IMR-90 (cell line): ENCODE results near the gene SLC35E2B. TPM values are rescaled to one million over a fixed set of nuclear protein-coding genes. Genes with fewer than 3 reads are reported as not detected.
"Not testable (repeated sequence)": the region's sequence is repeated elsewhere in the genome, so short reads cannot be mapped to it uniquely, and the experiment has no call there.

Experiments
- ATAC-seq: fragments of 200-7000 bp; cut with Tn5 transposase; 2 replicates; pipeline ENCODE4 v1.9.1; 2020; ENCODE audit warnings: low read depth, mild to moderate bottlenecking, moderate library complexity
- BruUV-seq: library from RNA; stranded (reverse); fragments of 400-500 nt; replicated peaks from 2 replicates; lab custom pipeline; 2021; lab: Mats Ljungman, UMichigan
- CTCF ChIA-PET: fragments of 300-600 bp; formaldehyde crosslinking; extraction: SDS; loops from one replicate; lab custom pipeline; 2021; ENCODE audit warnings: antibody characterized with exemption; lab: Yijun Ruan, JAX
- POLR2A ChIA-PET: fragments of 300-600 bp; sonication (Branson Sonifier 250); formaldehyde crosslinking; loops from one replicate; lab custom pipeline; 2022; ENCODE audit warnings: antibody characterized with exemption; ENCODE audit not compliant: unreplicated experiment; lab: Charles Lee
- DNase-seq: peaks from one replicate; pipeline ENCODE4 v3.0.0; 2013
- H2AFZ ChIP-seq: replicated peaks from 2 replicates; pipeline ENCODE3; 2013; ENCODE audit warnings: low read length, mild to moderate bottlenecking; ENCODE audit not compliant: poor library complexity
- H2AK5ac ChIP-seq: 2 replicates; pipeline ENCODE4 v1.6.1; 2013; ENCODE audit warnings: low read depth, low read length, inconsistent platforms
- H2AK9ac ChIP-seq: replicated peaks from 2 replicates; pipeline ENCODE3; 2013; ENCODE audit warnings: mild to moderate bottlenecking, low read depth, low read length, moderate library complexity; ENCODE audit not compliant: poor library complexity
- H2BK120ac ChIP-seq: 2 replicates; pipeline ENCODE4 v1.6.1; 2013; ENCODE audit warnings: low read depth, low read length, inconsistent platforms
- H2BK15ac ChIP-seq: 3 replicates; pipeline ENCODE4 v1.6.1; 2013; ENCODE audit warnings: low read depth, low read length, inconsistent platforms
- H2BK20ac ChIP-seq: 2 replicates; pipeline ENCODE4 v1.6.1; 2013; ENCODE audit warnings: low read depth, mild to moderate bottlenecking, inconsistent platforms, low read length, moderate library complexity
- H2BK5ac ChIP-seq: 2 replicates; pipeline ENCODE4 v1.6.1; 2013; ENCODE audit warnings: mild to moderate bottlenecking, low read depth, low read length, inconsistent platforms; ENCODE audit not compliant: poor library complexity, severe bottlenecking
- H3K14ac ChIP-seq: replicated peaks from 2 replicates; pipeline ENCODE4 v1.6.1; 2013; ENCODE audit warnings: low read depth, low read length, inconsistent platforms
- H3K18ac ChIP-seq: 2 replicates; pipeline ENCODE4 v1.6.1; 2013; ENCODE audit warnings: low read depth, low read length, control low read depth
- H3K23ac ChIP-seq: 2 replicates; pipeline ENCODE4 v1.6.1; 2013; ENCODE audit warnings: low read depth, low read length, inconsistent platforms
- H3K27ac ChIP-seq: 2 replicates; pipeline ENCODE4 v1.5.1; 2013; ENCODE audit warnings: mild to moderate bottlenecking, control low read depth, low read length; ENCODE audit not compliant: insufficient read depth
- H3K27me3 ChIP-seq: 2 replicates; pipeline ENCODE4 v1.6.1; 2013; ENCODE audit warnings: low read length; ENCODE audit not compliant: control insufficient read depth, insufficient read depth
- H3K36me3 ChIP-seq: 2 replicates; pipeline ENCODE4 v1.6.1; 2013; ENCODE audit warnings: low read length, mixed read lengths; ENCODE audit not compliant: control insufficient read depth, insufficient read depth
- H3K4ac ChIP-seq: 2 replicates; pipeline ENCODE4 v1.6.1; 2013; ENCODE audit warnings: low read depth, low read length, inconsistent platforms
- H3K4me1 ChIP-seq: 2 replicates; pipeline ENCODE4 v1.6.1; 2013; ENCODE audit warnings: low read length, mixed read lengths; ENCODE audit not compliant: control insufficient read depth, insufficient read depth
- H3K4me2 ChIP-seq: 2 replicates; pipeline ENCODE4 v1.6.1; 2013; ENCODE audit warnings: low read depth, mild to moderate bottlenecking, control low read depth, low read length, moderate library complexity
- H3K4me3 ChIP-seq: 2 replicates; pipeline ENCODE4 v1.5.1; 2013; ENCODE audit warnings: low read depth, mild to moderate bottlenecking, control low read depth, low read length, moderate library complexity; ENCODE audit not compliant: insufficient read depth
- H3K56ac ChIP-seq: 2 replicates; pipeline ENCODE4 v1.6.1; 2013; ENCODE audit warnings: low read length, inconsistent platforms; ENCODE audit not compliant: insufficient read depth; ENCODE audit errors: extremely low read depth
- H3K79me1 ChIP-seq, 2 experiments: 2 replicates each; pipeline ENCODE4 v1.6.1; 2013; ENCODE audit warnings: low read length in 2 of 2, inconsistent platforms in 1 of 2, low read depth in 1 of 2
- H3K9ac ChIP-seq: 2 replicates; pipeline ENCODE4 v1.6.1; 2013; ENCODE audit warnings: low read depth, low read length, control low read depth
- H3K9me1 ChIP-seq: 2 replicates; pipeline ENCODE4 v1.6.1; 2013; ENCODE audit warnings: low read length, inconsistent platforms; ENCODE audit not compliant: insufficient read depth
- H3K9me3 ChIP-seq: 2 replicates; pipeline ENCODE4 v1.6.1; 2013; ENCODE audit warnings: low read length; ENCODE audit not compliant: control insufficient read depth, insufficient read depth
- H4K20me1 ChIP-seq: 2 replicates; pipeline ENCODE4 v1.6.1; 2013; ENCODE audit warnings: low read length, inconsistent platforms; ENCODE audit not compliant: insufficient read depth
- H4K5ac ChIP-seq: 2 replicates; pipeline ENCODE4 v1.6.1; 2013; ENCODE audit warnings: mild to moderate bottlenecking, low read depth, low read length, control low read depth
- H4K8ac ChIP-seq, 2 experiments: 2 replicates each; pipeline ENCODE4 v1.6.1; 2013; ENCODE audit warnings: low read depth in 2 of 2, low read length in 2 of 2, control low read depth in 1 of 2, inconsistent platforms in 1 of 2
- H4K91ac ChIP-seq: 2 replicates; pipeline ENCODE4 v1.6.1; 2013; ENCODE audit warnings: low read depth, low read length, inconsistent platforms; ENCODE audit not compliant: insufficient read depth
- CEBPB ChIP-seq: IDR thresholded peaks from 2 replicates; pipeline ENCODE4 v1.6.1; 2012; ENCODE audit warnings: low read depth, low read length, improper control_type of control experiment
- FOS ChIP-seq: fragments of 150-350 bp; IDR thresholded peaks from 2 replicates; pipeline ENCODE4 v1.6.1; 2016; ENCODE audit warnings: low read depth, low read length
- NFE2L2 ChIP-seq: fragments of 150-350 bp; IDR thresholded peaks from 2 replicates; pipeline ENCODE4 v1.6.1; 2016; ENCODE audit warnings: low read depth, mild to moderate bottlenecking, low read length
- WGBS, 2 experiments: methylation state at CpG; one replicate each; pipeline versions ENCODE4 v1.1.5 to v1.1.7; 2013; ENCODE audit warnings: missing lambda C conversion rate in 2 of 2; ENCODE audit not compliant: insufficient read length in 1 of 2; ENCODE audit errors: extremely low coverage in 2 of 2; 5-methylcytosine and 5-hydroxymethylcytosine counted together
- dilution Hi-C: fragments of 300-500 bp; cut with HindIII; formaldehyde crosslinking; loops from one replicate; pipeline ENCODE4 v1.14.3; 2018; ENCODE audit warnings: low sequenced_read_pairs; ENCODE audit not compliant: unreplicated experiment
- in situ Hi-C: fragments of 300-500 bp; cut with MboI; formaldehyde crosslinking; loops from 3 replicates; pipeline ENCODE4 v1.14.3; 2019; ENCODE audit warnings: low sequenced_read_pairs, inconsistent platforms, mixed read lengths
- intact Hi-C: fragments of 100-400 bp; cut with micrococcal nuclease; formaldehyde crosslinking; loops from 2 replicates; pipeline ENCODE4 v1.10.0; 2022
- polyA plus RNA-seq, 3 experiments: library from polyadenylated mRNA; depleted of rRNA; stranded (reverse); fragments of >200 nt; gene quantifications; 2 replicates each; pipeline ENCODE4 v1.2.3, GENCODE V29; 2012; ENCODE audit warnings: low replicate concordance in 1 of 3
- total RNA-seq: library from RNA; depleted of rRNA; stranded (reverse); fragments of >200 nt; gene quantifications from 2 replicates; pipeline ENCODE4 v1.2.3, GENCODE V29; 2012

The SLC35E2B gene
- total and polyA plus RNA-seq, 2 of the 4 experiments (the other 2 are of a cell fraction) = 14.9 to 30.2 TPM

- H2AK5ac ChIP-seq, H4K5ac ChIP-seq, POLR2A ChIA-PET, H2AK9ac ChIP-seq, H4K8ac ChIP-seq, BruUV-seq, H4K20me1 ChIP-seq, H3K56ac ChIP-seq, H3K79me1 ChIP-seq, dilution Hi-C loops, H3K4ac ChIP-seq, H3K9me3 ChIP-seq, H2BK15ac ChIP-seq, H2AFZ ChIP-seq, H2BK120ac ChIP-seq, H3K9me1 ChIP-seq, CTCF ChIA-PET, H3K4me3 ChIP-seq, H3K27me3 ChIP-seq, H3K36me3 ChIP-seq, H2BK20ac ChIP-seq, H4K91ac ChIP-seq, H3K23ac ChIP-seq, H3K9ac ChIP-seq, H3K14ac ChIP-seq, H3K4me2 ChIP-seq, H3K4me1 ChIP-seq, intact Hi-C loops, H3K18ac ChIP-seq: not testable (repeated sequence)
- peak; percentile 92 for TF ChIP-seq CEBPB
- peak; percentile 61; the same call in 1 of the 2 replicates for TF ChIP-seq FOS
- peak; percentile 20; the same call in 1 of the 2 replicates for TF ChIP-seq NFE2L2
- no CpG with 5 or more reads among the region's 12 CpGs for WGBS, 2 experiments
- peak; percentile 59 for ATAC-seq
- DNase-seq = peak; percentile 94
- in situ Hi-C loops = loop anchor here (5.0 kb wide), 1 partner anchor 54 kb away; no protein-coding TSS in a partner anchor
- peak overlapping the region; percentile 39 for H2BK5ac ChIP-seq
- H3K27ac ChIP-seq = peak overlapping the region; percentile 71; the same call in 1 of the 2 replicates
Measured at GRCh38 chr1:1741013-1741412, 48.4 kb upstream of the SLC35E2B start.

- H4K5ac ChIP-seq, H4K8ac ChIP-seq, H3K4me3 ChIP-seq, H2AK9ac ChIP-seq, H3K14ac ChIP-seq, H2BK5ac ChIP-seq, H3K9me1 ChIP-seq, H3K27ac ChIP-seq, H3K79me1 ChIP-seq, BruUV-seq, H4K20me1 ChIP-seq, intact Hi-C loops, H3K4me1 ChIP-seq, H3K27me3 ChIP-seq, H4K91ac ChIP-seq, in situ Hi-C loops, H3K56ac ChIP-seq, H3K9ac ChIP-seq, H2BK20ac ChIP-seq, ATAC-seq, H2BK120ac ChIP-seq, DNase-seq, H2AK5ac ChIP-seq, H2BK15ac ChIP-seq, H3K18ac ChIP-seq, CTCF ChIA-PET, dilution Hi-C loops, H3K4me2 ChIP-seq, H3K23ac ChIP-seq, H2AFZ ChIP-seq, POLR2A ChIA-PET, H3K4ac ChIP-seq, H3K9me3 ChIP-seq: not testable (repeated sequence)
- H3K36me3 ChIP-seq = peaks cover 12% of the 10 kb centered on the region; the same call in 1 of the 2 replicates
- WGBS, 2 experiments = no CpG with 5 or more reads among the region's 22 CpGs
Measured at GRCh38 chr1:1738799-1739337, 46.3 kb upstream of the SLC35E2B start.
